ENCODE results near the gene NBAS.

DNA sequence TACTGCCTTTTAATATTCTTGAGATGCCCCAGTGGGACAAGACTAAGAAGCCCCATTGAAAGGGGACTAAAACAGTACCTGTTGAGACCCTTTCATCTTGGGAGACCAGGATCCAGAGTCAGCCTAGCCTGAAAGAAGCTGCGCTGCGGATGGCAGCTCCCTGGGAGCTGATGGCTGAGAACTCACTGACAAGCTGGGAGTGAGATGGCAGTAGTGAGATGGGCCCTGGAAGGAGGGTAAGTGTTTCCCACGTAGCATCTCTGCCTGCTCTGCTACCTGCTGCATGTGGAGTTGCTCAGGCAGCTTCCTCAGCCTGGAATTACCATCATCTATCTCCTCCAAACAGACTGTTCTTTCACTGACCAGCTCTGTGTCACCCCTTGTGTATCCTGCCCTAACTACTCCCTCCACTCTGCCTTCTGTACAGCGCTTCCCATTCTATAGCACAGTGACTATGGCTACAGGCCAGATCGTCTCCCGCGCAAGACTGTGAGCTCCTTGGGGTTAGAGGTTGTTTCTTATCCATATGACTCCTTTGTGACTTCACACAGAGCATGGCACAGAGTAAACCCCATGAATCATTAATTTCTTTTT, 330.4 kb downstream of the NBAS start:
- TF ChIP-seq, protein P1, sequence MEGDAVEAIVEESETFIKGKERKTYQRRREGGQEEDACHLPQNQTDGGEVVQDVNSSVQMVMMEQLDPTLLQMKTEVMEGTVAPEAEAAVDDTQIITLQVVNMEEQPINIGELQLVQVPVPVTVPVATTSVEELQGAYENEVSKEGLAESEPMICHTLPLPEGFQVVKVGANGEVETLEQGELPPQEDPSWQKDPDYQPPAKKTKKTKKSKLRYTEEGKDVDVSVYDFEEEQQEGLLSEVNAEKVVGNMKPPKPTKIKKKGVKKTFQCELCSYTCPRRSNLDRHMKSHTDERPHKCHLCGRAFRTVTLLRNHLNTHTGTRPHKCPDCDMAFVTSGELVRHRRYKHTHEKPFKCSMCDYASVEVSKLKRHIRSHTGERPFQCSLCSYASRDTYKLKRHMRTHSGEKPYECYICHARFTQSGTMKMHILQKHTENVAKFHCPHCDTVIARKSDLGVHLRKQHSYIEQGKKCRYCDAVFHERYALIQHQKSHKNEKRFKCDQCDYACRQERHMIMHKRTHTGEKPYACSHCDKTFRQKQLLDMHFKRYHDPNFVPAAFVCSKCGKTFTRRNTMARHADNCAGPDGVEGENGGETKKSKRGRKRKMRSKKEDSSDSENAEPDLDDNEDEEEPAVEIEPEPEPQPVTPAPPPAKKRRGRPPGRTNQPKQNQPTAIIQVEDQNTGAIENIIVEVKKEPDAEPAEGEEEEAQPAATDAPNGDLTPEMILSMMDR (optimal IDR thresholded peaks at IDR 0.05 in 1 of 3, IDR thresholded peaks at IDR 0.05 in 1 of 3, conservative IDR thresholded peaks at IDR 0.05 in 1 of 3; ENCODE audit: extremely low read depth in 1 of 3, insufficient read depth in 2 of 3, low read length in 3 of 3) = no peak
- TF ChIP-seq EZH2 (IDR thresholded peaks at IDR 0.05; ENCODE audit: low read length) = no peak

Data from keratinocyte (primary cell).